ENCODE results near the gene SPTLC1. TPM values are rescaled to one million over a fixed set of nuclear protein-coding genes. Genes with fewer than 3 reads are reported as not detected.
"Not testable (repeated sequence)": the region's sequence is repeated elsewhere in the genome, so short reads cannot be mapped to it uniquely, and the experiment has no call there.

The SPTLC1 gene
- total and polyA plus RNA-seq, 5 donors from 2014 or later, result 44.0 to 51.2 (median 48.3) TPM

GRCh38 chr9:92155736-92156135 is 40.5 kb upstream of the SPTLC1 start:
- not testable (repeated sequence) for DNase-seq, H3K27ac Mint-ChIP-seq

GRCh38 chr9:92155221-92155620 is 40.0 kb upstream of the SPTLC1 start:
- ATAC-seq (ENCODE audit: low read depth in 2 of 2) (no peak), DNase-seq (no peak)
- Mint-ChIP-seq H3K4me3 (no peak overlapping the region), H3K27ac (no peak overlapping the region), H3K27me3 (peaks cover 35% of the 10 kb centered on the region), H3K4me1 (no peaks in the 10 kb centered on the region), H3K36me3 (peaks cover under 1% of the 10 kb centered on the region), H3K9me3 (no peaks in the 10 kb centered on the region)
- no peak overlapping the region for H3K27ac ChIP-seq (ENCODE audit: insufficient read depth, low read length, poor library complexity, severe bottlenecking)
- no peaks in the 10 kb centered on the region for H3K9me3 ChIP-seq (ENCODE audit: control insufficient read depth in 2 of 2, low read length in 2 of 2)
- H3K27me3 ChIP-seq (ENCODE audit: control insufficient read depth, insufficient read depth, low read length), result no peaks in the 10 kb centered on the region
- H3K36me3 ChIP-seq (ENCODE audit: control insufficient read depth, insufficient read depth, low read length), result no peaks in the 10 kb centered on the region
- H3K4me3 ChIP-seq (ENCODE audit: low read depth, low read length), result no peak overlapping the region
- no peaks in the 10 kb centered on the region for H3K4me1 ChIP-seq (ENCODE audit: control insufficient read depth, insufficient read depth, low read length, poor library complexity, severe bottlenecking)

More at GRCh38 chr9:92155736-92156135, 40.5 kb upstream of the SPTLC1 start:
- H3K36me3 ChIP-seq (ENCODE audit: control insufficient read depth, insufficient read depth, low read length); H3K27ac ChIP-seq (ENCODE audit: insufficient read depth, low read length, poor library complexity, severe bottlenecking); H3K36me3 Mint-ChIP-seq; ATAC-seq (ENCODE audit: low read depth in 2 of 2); H3K4me3 Mint-ChIP-seq; H3K4me1 Mint-ChIP-seq; H3K4me1 ChIP-seq (ENCODE audit: control insufficient read depth, insufficient read depth, low read length, poor library complexity, severe bottlenecking); H3K27me3 ChIP-seq (ENCODE audit: control insufficient read depth, insufficient read depth, low read length); H3K4me3 ChIP-seq (ENCODE audit: low read depth, low read length); H3K9me3 ChIP-seq (ENCODE audit: control insufficient read depth in 2 of 2, low read length in 2 of 2); H3K9me3 Mint-ChIP-seq: not testable (repeated sequence)
- peaks cover 33% of the 10 kb centered on the region for H3K27me3 Mint-ChIP-seq

DNA sequence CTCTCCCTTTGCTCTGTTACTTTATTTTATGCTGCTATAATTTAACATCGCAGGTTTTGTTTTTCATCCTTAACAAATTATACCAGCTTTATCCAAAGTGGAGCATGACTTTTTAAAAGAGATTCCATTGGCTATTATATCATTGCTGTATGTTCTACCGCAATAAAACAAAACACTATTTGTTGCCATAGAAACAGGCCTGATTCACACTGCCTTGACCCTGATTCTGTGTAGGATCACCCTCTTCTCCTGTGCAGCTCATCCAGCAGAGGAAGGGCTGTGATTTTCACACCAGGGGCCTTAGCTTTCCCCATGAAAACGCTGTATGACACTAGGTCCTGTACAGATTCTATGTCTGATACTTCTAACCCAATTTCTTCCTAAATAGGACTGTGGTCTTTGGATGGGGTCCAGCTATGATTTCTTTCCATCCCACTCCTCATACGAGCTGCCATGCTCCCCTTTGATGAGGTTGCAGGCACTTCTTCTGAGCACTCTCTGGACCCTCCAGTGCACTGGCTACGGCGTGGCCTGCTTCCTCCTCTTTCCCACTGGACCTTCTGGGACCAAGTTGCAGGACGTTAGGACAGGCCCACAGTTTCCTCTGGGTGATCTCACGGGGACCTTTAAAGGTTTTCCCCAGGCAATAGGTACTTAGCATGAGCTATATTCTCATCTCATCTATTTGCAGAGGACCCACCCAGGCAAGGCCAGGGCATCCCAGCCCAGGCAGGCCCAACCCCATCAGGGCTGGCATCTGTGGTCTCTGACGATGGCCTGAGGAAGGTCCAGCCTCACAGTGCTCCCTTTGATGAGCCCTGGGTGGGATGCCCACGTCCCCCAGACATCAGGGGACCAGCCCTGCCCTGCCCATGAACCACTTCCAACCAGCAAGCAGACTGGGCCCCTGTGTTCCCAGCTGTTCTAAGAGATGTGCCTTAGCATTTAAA is 38.5 kb upstream of the SPTLC1 start:
- H3K36me3 Mint-ChIP-seq; H3K4me1 ChIP-seq (ENCODE audit: control insufficient read depth, insufficient read depth, low read length, poor library complexity, severe bottlenecking); DNase-seq; H3K4me3 ChIP-seq (ENCODE audit: low read depth, low read length); H3K9me3 Mint-ChIP-seq; H3K27ac Mint-ChIP-seq; H3K27ac ChIP-seq (ENCODE audit: insufficient read depth, low read length, poor library complexity, severe bottlenecking); H3K4me1 Mint-ChIP-seq; ATAC-seq (ENCODE audit: low read depth in 2 of 2); H3K27me3 ChIP-seq (ENCODE audit: control insufficient read depth, insufficient read depth, low read length); H3K4me3 Mint-ChIP-seq; H3K36me3 ChIP-seq (ENCODE audit: control insufficient read depth, insufficient read depth, low read length); H3K9me3 ChIP-seq (ENCODE audit: control insufficient read depth in 2 of 2, low read length in 2 of 2): not testable (repeated sequence)
- H3K27me3 Mint-ChIP-seq, result peaks cover 35% of the 10 kb centered on the region

DNA sequence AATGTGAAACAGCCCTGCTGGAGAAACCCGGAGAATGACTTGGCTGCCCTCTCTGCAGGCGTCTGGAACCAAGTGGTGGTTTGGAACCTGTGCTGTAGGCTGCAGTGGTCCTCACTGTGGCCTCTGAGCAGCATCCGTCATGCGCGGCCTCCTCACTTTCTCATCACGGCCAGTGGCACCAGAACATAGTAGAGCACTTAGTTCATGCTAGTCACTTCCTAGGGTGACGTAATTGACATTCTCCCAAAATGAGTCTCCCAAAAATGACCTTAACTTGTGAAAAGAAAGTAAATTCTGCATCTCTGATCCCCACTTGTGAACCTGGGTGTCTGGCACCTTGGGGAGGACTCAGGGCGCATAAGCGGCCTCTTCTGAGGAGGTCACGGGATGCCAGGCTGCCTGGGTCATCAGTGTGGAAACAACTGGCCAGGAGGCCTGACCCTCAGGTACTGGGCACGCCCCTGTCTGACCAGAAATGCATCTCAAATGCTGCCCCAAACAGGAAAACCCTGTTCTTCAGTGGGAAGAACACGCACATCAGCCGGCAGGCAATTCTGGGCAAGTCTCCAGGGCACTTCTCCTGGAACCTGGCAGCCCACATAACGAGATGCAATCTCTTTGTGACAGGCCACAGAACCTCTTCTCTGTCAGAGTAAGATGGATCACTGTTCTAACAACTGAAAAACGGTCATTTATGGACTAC is 36.6 kb upstream of the SPTLC1 start:
- no peak overlapping the region for H3K4me3 ChIP-seq (ENCODE audit: low read depth, low read length)
- Mint-ChIP-seq H3K9me3 (peaks cover 0 to 1% (median 0%) of the 10 kb centered on the region in 7 donors), H3K4me3 (no peak overlapping the region), H3K27me3 (peaks cover 31% of the 10 kb centered on the region), H3K36me3 (no peaks in the 10 kb centered on the region), H3K4me1 (peaks cover 0 to 4% (median 0%) of the 10 kb centered on the region in 4 donors), H3K27ac (no peak overlapping the region)
- no peaks in the 10 kb centered on the region for H3K4me1 ChIP-seq (ENCODE audit: control insufficient read depth, insufficient read depth, low read length, poor library complexity, severe bottlenecking)
- no peaks in the 10 kb centered on the region for H3K9me3 ChIP-seq (ENCODE audit: control insufficient read depth in 2 of 2, low read length in 2 of 2)
- no peak for ATAC-seq (ENCODE audit: low read depth in 2 of 2)
- no peak overlapping the region for H3K27ac ChIP-seq (ENCODE audit: insufficient read depth, low read length, poor library complexity, severe bottlenecking)
- H3K36me3 ChIP-seq (ENCODE audit: control insufficient read depth, insufficient read depth, low read length), result no peaks in the 10 kb centered on the region
- no peak for DNase-seq
- H3K27me3 ChIP-seq (ENCODE audit: control insufficient read depth, insufficient read depth, low read length), result no peaks in the 10 kb centered on the region

- H3K36me3 Mint-ChIP-seq, result not testable (repeated sequence)
Measured at GRCh38 chr9:92150501-92151470, 35.6 kb upstream of the SPTLC1 start.

GRCh38 chr9:92147852-92148180 is 32.6 kb upstream of the SPTLC1 start:
- no peaks in the 10 kb centered on the region for H3K36me3 ChIP-seq (ENCODE audit: control insufficient read depth, insufficient read depth, low read length)
- no peak overlapping the region for H3K27ac ChIP-seq (ENCODE audit: insufficient read depth, low read length, poor library complexity, severe bottlenecking)
- peaks cover 61% of the 10 kb centered on the region for H3K27me3 Mint-ChIP-seq
- H3K4me3 Mint-ChIP-seq, result no peak overlapping the region
- H3K27me3 ChIP-seq (ENCODE audit: control insufficient read depth, insufficient read depth, low read length), result no peaks in the 10 kb centered on the region
- no peak overlapping the region for H3K27ac Mint-ChIP-seq
- no peaks in the 10 kb centered on the region for H3K4me1 ChIP-seq (ENCODE audit: control insufficient read depth, insufficient read depth, low read length, poor library complexity, severe bottlenecking)
- DNase-seq, result no peak
- peaks cover 0 to 1% (median 0%) of the 10 kb centered on the region in 7 donors for H3K9me3 Mint-ChIP-seq
- H3K4me3 ChIP-seq (ENCODE audit: low read depth, low read length), result no peak overlapping the region
- no peaks in the 10 kb centered on the region for H3K9me3 ChIP-seq (ENCODE audit: control insufficient read depth in 2 of 2, low read length in 2 of 2)
- H3K4me1 Mint-ChIP-seq, result peaks cover 0 to 4% (median 0%) of the 10 kb centered on the region in 4 donors
- no peaks in the 10 kb centered on the region for H3K36me3 Mint-ChIP-seq
- no peak for ATAC-seq (ENCODE audit: low read depth in 2 of 2)

More at GRCh38 chr9:92150501-92151470, 35.6 kb upstream of the SPTLC1 start:
- not testable (repeated sequence) for H3K27me3 ChIP-seq (ENCODE audit: control insufficient read depth, insufficient read depth, low read length); ATAC-seq (ENCODE audit: low read depth in 2 of 2); H3K9me3 Mint-ChIP-seq; H3K27ac ChIP-seq (ENCODE audit: insufficient read depth, low read length, poor library complexity, severe bottlenecking); H3K27ac Mint-ChIP-seq; H3K4me3 ChIP-seq (ENCODE audit: low read depth, low read length); H3K4me1 Mint-ChIP-seq; H3K4me3 Mint-ChIP-seq; H3K36me3 ChIP-seq (ENCODE audit: control insufficient read depth, insufficient read depth, low read length); H3K9me3 ChIP-seq (ENCODE audit: control insufficient read depth in 2 of 2, low read length in 2 of 2); H3K4me1 ChIP-seq (ENCODE audit: control insufficient read depth, insufficient read depth, low read length, poor library complexity, severe bottlenecking); DNase-seq
- peaks cover 41% of the 10 kb centered on the region for H3K27me3 Mint-ChIP-seq

- peaks cover 0 to 4% (median 0%) of the 10 kb centered on the region in 4 donors for H3K4me1 Mint-ChIP-seq
- no peak overlapping the region for H3K4me3 ChIP-seq (ENCODE audit: low read depth, low read length)
- DNase-seq (no peak), ATAC-seq (ENCODE audit: low read depth in 2 of 2) (no peak)
- no peaks in the 10 kb centered on the region for H3K36me3 ChIP-seq (ENCODE audit: control insufficient read depth, insufficient read depth, low read length)
- H3K4me3 Mint-ChIP-seq, result no peak overlapping the region
- no peak overlapping the region for H3K27ac ChIP-seq (ENCODE audit: insufficient read depth, low read length, poor library complexity, severe bottlenecking)
- peaks cover 67% of the 10 kb centered on the region for H3K27me3 Mint-ChIP-seq
- H3K9me3 Mint-ChIP-seq, result peaks cover 0 to 1% (median 0%) of the 10 kb centered on the region in 7 donors
- H3K4me1 ChIP-seq (ENCODE audit: control insufficient read depth, insufficient read depth, low read length, poor library complexity, severe bottlenecking), result no peaks in the 10 kb centered on the region
- no peaks in the 10 kb centered on the region for H3K9me3 ChIP-seq (ENCODE audit: control insufficient read depth in 2 of 2, low read length in 2 of 2)
- no peak overlapping the region for H3K27ac Mint-ChIP-seq
- no peaks in the 10 kb centered on the region for H3K27me3 ChIP-seq (ENCODE audit: control insufficient read depth, insufficient read depth, low read length)
- no peaks in the 10 kb centered on the region for H3K36me3 Mint-ChIP-seq
Measured at GRCh38 chr9:92147030-92147851, 32.0 kb upstream of the SPTLC1 start.

Data from CD4-positive, CD25-positive, alpha-beta regulatory T cell (primary cell).